ENCODE measurements around the gene PTPRK. TPM values are rescaled to one million over a fixed set of nuclear protein-coding genes. Genes with fewer than 3 reads are reported as not detected.

The PTPRK gene
- total and polyA plus RNA-seq, 9 of the 15 experiments (the other 6 are each of a cell fraction or from before 2014, with no cell fraction given): 0.04 to 0.51 TPM; not detected in 7

- no peak for TF ChIP-seq SMAD4 (CRISPR knock-in tag; conservative IDR thresholded peaks at IDR 0.05)
- no peak for TF ChIP-seq ZNF830 (CRISPR knock-in tag; IDR thresholded peaks at IDR 0.05)
- TF ChIP-seq NR2F6 (CRISPR knock-in tag; IDR thresholded peaks at IDR 0.05): no peak
- TF ChIP-seq MAFK (IDR thresholded peaks at IDR 0.05; ENCODE audit: low read length): no peak
- TF ChIP-seq TOE1 (IDR thresholded peaks at IDR 0.05; ENCODE audit: borderline replicate concordance): no peak
- no peak for TF ChIP-seq TOE1 (CRISPR knock-in tag; IDR thresholded peaks at IDR 0.05; ENCODE audit: borderline replicate concordance, low read depth)
- no peak for TF ChIP-seq GTF2F1 (IDR thresholded peaks at IDR 0.05; ENCODE audit: low read depth, low read length)
- TF ChIP-seq ZNF589 (CRISPR knock-in tag; IDR thresholded peaks at IDR 0.05; ENCODE audit: low read depth): no peak
- TF ChIP-seq THRB (CRISPR knock-in tag; conservative IDR thresholded peaks at IDR 0.05): no peak
- TF ChIP-seq BACH1 (tag; IDR thresholded peaks at IDR 0.05): no peak
- no peak for TF ChIP-seq DEAF1 (CRISPR knock-in tag; IDR thresholded peaks at IDR 0.05)
- Histone ChIP-seq H3K4me3 (no peak overlapping the region), H3K36me3 (ENCODE audit: control insufficient read depth, insufficient read depth, low read length) (no peaks in the 10 kb centered on the region), H3K27me3 (ENCODE audit: control insufficient read depth in 2 of 2, insufficient read depth in 2 of 2, low read length in 2 of 2) (no peaks in the 10 kb centered on the region), H3K9me1 (ENCODE audit: control insufficient read depth, insufficient read depth, low read length) (no peaks in the 10 kb centered on the region), H3K79me2 (ENCODE audit: control insufficient read depth, insufficient read depth, low read length) (no peaks in the 10 kb centered on the region), H3K9me3 (replicated peaks; ENCODE audit: control insufficient read depth, insufficient read depth, low read depth, low read length) (0 out of 2 replicates have a peak, but pooled peaks cover 1% of the 10 kb centered on the region), H3K27ac (ENCODE audit: extremely low read depth, low read depth, low read length) (no peak overlapping the region), H3K4me1 (replicated peaks in 1 of 2; ENCODE audit: control insufficient read depth in 2 of 2, insufficient read depth in 2 of 2, low read length in 2 of 2) (no peaks in the 10 kb centered on the region), H4K20me1 (replicated peaks; ENCODE audit: control insufficient read depth, insufficient read depth, low read length) (no peaks in the 10 kb centered on the region), H2AFZ (ENCODE audit: low read depth, low read length) (no peak overlapping the region), H3K9ac (ENCODE audit: insufficient read depth in 1 of 2, low read depth in 2 of 2, low read length in 2 of 2) (no peak overlapping the region), H3K4me2 (ENCODE audit: insufficient read depth, low read length) (no peak overlapping the region)
- FAIRE-seq (no peak), DNase-seq (ENCODE audit: extremely low read depth in 1 of 4, low spot score in 3 of 4) (no peak), ATAC-seq (no peak)
- ChIA-PET CTCF (ENCODE audit: low intra/inter-chr PET ratio) (no interaction called here), POLR2A (no interaction called here)
- intact Hi-C loops (cut with micrococcal nuclease) (no loop called here), in situ Hi-C loops (cut with MboI) (no loop called here)
- no TSS peak for BruUV-seq (replicated peaks)
These were observed 348.3 kb downstream of the PTPRK start for GRCh38 chr6:128172081-128172480.

Measured in K562 (cell line).